NCI-H2196 treated with DMSO at 0.1 percent for 48 hours (cell line): Measurements from ENCODE around the gene MMGT1.
"Not testable (repeated sequence)": the region's sequence is repeated elsewhere in the genome, so short reads cannot be mapped to it uniquely, and the experiment has no call there.

Experiments
- DNase-seq: peaks from one replicate; lab custom pipeline; 2025; ENCODE audit not compliant: unreplicated experiment; lab: John Stamatoyannopoulos, UW

MMGT1 gene

DNA sequence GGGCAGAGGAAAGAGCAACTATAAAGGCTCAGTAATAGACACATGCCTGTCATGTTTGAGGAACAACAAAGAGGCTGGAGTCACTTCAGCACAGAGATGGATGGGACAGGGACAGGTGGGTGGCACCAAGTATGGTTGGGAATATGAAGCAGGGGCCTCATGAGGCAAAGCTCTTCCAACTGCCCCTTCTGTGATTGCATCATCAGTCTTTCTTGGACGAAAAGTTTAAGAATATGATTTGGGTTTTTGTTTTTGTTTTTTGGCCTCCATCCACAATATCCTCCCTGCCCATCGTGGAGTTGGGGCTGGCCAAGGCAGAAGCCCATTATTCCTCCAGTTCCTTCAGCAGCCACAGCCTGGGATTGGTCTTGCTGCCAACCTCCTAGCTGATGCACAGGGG lies 45.9 kb downstream of the MMGT1 start:
- DNase-seq: no peak

DNA sequence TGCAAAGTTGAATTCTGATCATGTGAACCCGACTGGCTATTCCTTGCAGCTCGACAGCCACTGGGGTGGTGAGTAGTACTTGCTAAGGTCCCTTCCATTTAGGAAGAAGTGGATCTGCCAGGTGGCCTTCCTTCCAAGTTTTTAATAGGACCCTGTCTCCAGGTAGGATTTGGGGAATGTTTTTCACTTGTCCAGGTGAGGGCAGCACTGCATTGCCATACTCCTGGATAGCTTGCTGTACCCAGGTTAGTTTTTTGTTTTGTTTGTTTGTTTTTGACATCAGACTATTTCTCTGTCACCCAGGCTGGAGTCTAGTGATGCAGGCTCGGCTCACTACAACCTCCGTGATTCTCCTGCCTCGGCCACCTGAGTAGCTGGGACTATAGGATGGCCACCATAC lies 50.4 kb downstream of the MMGT1 start:
- no peak for DNase-seq

DNA sequence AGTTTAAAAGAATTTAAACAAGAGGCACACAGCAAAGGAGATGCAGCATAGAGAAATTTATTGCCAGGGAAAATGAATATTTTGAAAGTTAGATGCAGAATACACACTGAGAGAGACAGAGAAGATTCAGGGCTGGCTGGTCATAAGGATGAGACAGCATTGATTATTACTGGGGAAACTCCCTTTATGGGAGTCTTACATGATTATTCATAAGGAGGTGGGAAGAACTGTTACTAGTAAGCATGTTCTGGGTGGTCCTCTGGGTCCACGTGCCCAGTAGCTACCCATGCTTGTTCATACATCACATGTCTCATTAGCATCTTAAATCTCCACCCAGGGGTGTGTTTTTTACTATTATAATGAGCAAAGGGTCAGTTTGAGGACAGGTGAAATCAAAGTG lies 53.3 kb downstream of the MMGT1 start:
- DNase-seq: not testable (repeated sequence)

DNA sequence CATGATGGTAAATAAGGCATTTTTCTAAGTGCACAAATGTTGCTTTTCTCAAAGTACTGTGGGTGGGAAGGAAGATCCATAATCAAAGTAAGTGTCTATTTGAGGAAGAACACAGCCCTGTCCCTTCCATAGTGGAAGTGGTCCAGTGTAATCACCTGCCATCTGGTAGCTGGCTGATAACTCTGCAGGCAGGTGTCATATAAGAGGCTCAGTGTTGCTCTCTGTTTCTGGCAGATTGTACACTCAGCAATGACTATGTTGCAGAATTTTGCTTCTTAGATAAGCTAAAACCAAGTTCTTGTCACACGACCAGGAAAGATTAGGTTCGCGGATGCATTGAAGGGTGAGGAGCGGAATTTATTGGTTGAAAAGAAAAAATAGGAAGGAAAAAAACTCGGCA lies 59.4 kb downstream of the MMGT1 start:
- no peak for DNase-seq
